HG03039 (cell line): ENCODE measurements around the gene DNAH9.
"Not testable (repeated sequence)": the region's sequence is repeated elsewhere in the genome, so short reads cannot be mapped to it uniquely, and the experiment has no call there.

ENCODE experiments used
- ATAC-seq: cut with Tn5 transposase; IDR thresholded peaks from one replicate; pipeline ENCODE4 v1.9.1; 2021; ENCODE audit warnings: mild to moderate bottlenecking, moderate library complexity; ENCODE audit not compliant: unreplicated experiment

DNAH9 gene

GRCh38 chr17:11900041-11900476, 301.8 kb downstream of the DNAH9 start:
- ATAC-seq = no peak

GRCh38 chr17:11900655-11901054, 302.4 kb downstream of the DNAH9 start:
- ATAC-seq = no peak

- ATAC-seq = no peak
Observed at GRCh38 chr17:11901931-11902330, 303.7 kb downstream of the DNAH9 start.

GRCh38 chr17:11908711-11909146, 310.5 kb downstream of the DNAH9 start:
- no peak for ATAC-seq

GRCh38 chr17:11909348-11909747, 311.1 kb downstream of the DNAH9 start:
- ATAC-seq = no peak

GRCh38 chr17:11916091-11916490, 317.8 kb downstream of the DNAH9 start:
- ATAC-seq = no peak

GRCh38 chr17:11917415-11917814, 319.1 kb downstream of the DNAH9 start:
- no peak for ATAC-seq

GRCh38 chr17:11921296-11921695, 323.0 kb downstream of the DNAH9 start:
- ATAC-seq = no peak

GRCh38 chr17:11922638-11923037, 324.4 kb downstream of the DNAH9 start:
- no peak for ATAC-seq

GRCh38 chr17:11924076-11924475, 325.8 kb downstream of the DNAH9 start:
- ATAC-seq = no peak

- no peak for ATAC-seq
Observed at GRCh38 chr17:11925262-11926021, 327.2 kb downstream of the DNAH9 start.

- ATAC-seq = no peak
Observed at GRCh38 chr17:11928436-11928835, 330.2 kb downstream of the DNAH9 start.

- ATAC-seq = no peak
Observed at GRCh38 chr17:11932337-11932898, 334.1 kb downstream of the DNAH9 start.

- no peak for ATAC-seq
Observed at GRCh38 chr17:11935734-11936406, 337.6 kb downstream of the DNAH9 start.

- ATAC-seq = no peak
Observed at GRCh38 chr17:11940904-11941303, 342.6 kb downstream of the DNAH9 start.

GRCh38 chr17:11943086-11943485, 344.8 kb downstream of the DNAH9 start:
- not testable (repeated sequence) for ATAC-seq

GRCh38 chr17:11943759-11944347, 345.6 kb downstream of the DNAH9 start:
- ATAC-seq = no peak

GRCh38 chr17:11944587-11944986, 346.3 kb downstream of the DNAH9 start:
- ATAC-seq = no peak

GRCh38 chr17:11948789-11949188, 350.5 kb downstream of the DNAH9 start:
- ATAC-seq = no peak

- ATAC-seq = not testable (repeated sequence)
Observed at GRCh38 chr17:11949571-11949970, 351.3 kb downstream of the DNAH9 start.

- ATAC-seq = no peak
Observed at GRCh38 chr17:11950771-11951519, 352.7 kb downstream of the DNAH9 start.
